Measurements from ENCODE around the gene MYL7.

GRCh38 chr7:44189286-44189992, 48.3 kb upstream of the MYL7 start, which contains the start of gene GCK:
- TF ChIP-seq CTCF (IDR thresholded peaks at IDR 0.05; ENCODE audit: low read depth, low read length, poor library complexity, severe bottlenecking) (no peak), EZH2phosphoT487 (IDR thresholded peaks at IDR 0.05; ENCODE audit: borderline replicate concordance, low read length) (no peak)

Measured in DOHH2 (cell line).